Spleen (tissue), 11 donors: ENCODE data around the gene ALG14. TPM values are rescaled to one million over a fixed set of nuclear protein-coding genes. Genes with fewer than 3 reads are reported as not detected.

Experiments
- DNase-seq: peaks from one replicate; pipeline ENCODE4 v3.0.0-alpha.2; 2020
- H3K27ac ChIP-seq, 8 donors: fragments of 200-600 bp; sonication (generic) in 7 of 8; 1 replicate in 4 of 8; 2 replicates in 4 of 8; pipeline versions ENCODE4 v1.5.0 to v1.8.0; 2016 to 2021; ENCODE audit warnings: inconsistent platforms in 4 of 8, mild to moderate bottlenecking in 4 of 8, moderate library complexity in 1 of 8
- H3K27me3 ChIP-seq, 7 donors: fragments of 200-600 bp; sonication (generic) in 6 of 7; replicated peaks in 1 of 7; 1 replicate in 4 of 7; 2 replicates in 3 of 7; pipeline versions ENCODE4 v1.5.0 to v1.8.0; 2016 to 2021; ENCODE audit warnings: inconsistent platforms in 3 of 7, mild to moderate bottlenecking in 1 of 7
- H3K36me3 ChIP-seq, 6 donors: fragments of 200-600 bp; sonication (generic) in 5 of 6; 1 replicate in 4 of 6; 2 replicates in 2 of 6; pipeline versions ENCODE4 v1.5.0 to v1.8.0; 2016 to 2021; ENCODE audit warnings: inconsistent platforms in 2 of 6
- H3K4me1 ChIP-seq, 6 donors: fragments of 200-600 bp; sonication (generic) in 5 of 6; 1 replicate in 3 of 6; 2 replicates in 3 of 6; pipeline versions ENCODE4 v1.5.0 to v1.8.0; 2016 to 2021; ENCODE audit warnings: inconsistent platforms in 3 of 6
- H3K4me3 ChIP-seq, 8 donors: fragments of 200-600 bp; sonication (generic) in 7 of 8; 1 replicate in 4 of 8; 2 replicates in 4 of 8; pipeline versions ENCODE4 v1.5.0 to v1.8.0; 2016 to 2021; ENCODE audit warnings: inconsistent platforms in 4 of 8, mild to moderate bottlenecking in 4 of 8, moderate library complexity in 2 of 8
- H3K9me3 ChIP-seq, 8 donors: fragments of 200-600 bp; sonication (generic) in 7 of 8; 1 replicate in 4 of 8; 2 replicates in 4 of 8; pipeline versions ENCODE4 v1.5.0 to v1.8.0; 2016 to 2021; ENCODE audit warnings: inconsistent platforms in 4 of 8
- POLR2A ChIP-seq, 3 donors: fragments of 450-650 bp; IDR thresholded peaks; one replicate each; pipeline ENCODE4 v1.5.1; 2017; ENCODE audit warnings: antibody characterized with exemption in 3 of 3, mild to moderate bottlenecking in 1 of 3
- POLR2AphosphoS5 ChIP-seq, 3 donors: sonication (generic); formaldehyde crosslinking; IDR thresholded peaks; one replicate each; pipeline ENCODE4 v1.5.1; 2017; ENCODE audit warnings: antibody characterized with exemption in 3 of 3
- WGBS, 5 donors: extraction: QIAGEN DNeasy Blood & Tissue Kit in 3 of 5; methylation state at CpG; one replicate each; pipeline versions ENCODE4 v1.1.5 to v1.1.7; 2013 to 2018; 5-methylcytosine and 5-hydroxymethylcytosine counted together
- intact Hi-C: fragments of 100-400 bp; cut with DNase I; formaldehyde crosslinking; loops from one replicate; pipeline ENCODE4 v1.15.0; 2023; ENCODE audit warnings: low total_unique reads
- polyA plus RNA-seq, 3 donors: library from polyadenylated mRNA; stranded (reverse); fragments of 200-250 nt; gene quantifications; one replicate each; pipeline ENCODE4 v1.2.1, GENCODE V29; 2013
- total RNA-seq, 7 donors: library from RNA; depleted of rRNA in 3 of 7; stranded (reverse); fragments of >200 nt in 3 of 7; fragmentation: NEBNext Ultra II Directional in 4 of 7; extraction: Animal tissue kit (Norgen Biotek cat#: 25700) in 4 of 7; gene quantifications; one replicate each; pipeline versions ENCODE4 v1.1.0 to v1.2.1, GENCODE V29; 2016 to 2021
- TF ChIP-seq, protein P1 (sequence below), 11 experiments: fragments of 200-600 bp in 7 of 11; fragments of 450-650 bp in 4 of 11; sonication (generic) in 4 of 11; IDR thresholded peaks in 8 of 11; conservative IDR thresholded peaks in 3 of 11; 1 replicate in 7 of 11; 2 replicates in 4 of 11; pipeline versions ENCODE4 v1.4.0 to v1.8.0; 2016 to 2021; ENCODE audit warnings: antibody characterized with exemption in 11 of 11, inconsistent platforms in 4 of 11, mild to moderate bottlenecking in 1 of 11
- donor health status: healthy with polysubstance abuse.
- donor health status: DM: no; HTN: no; CAD: no; lungs with moderate emphysema.
- donor health status: DM: no; HTN: no; CAD: no.
- donor health status: Bipolar disorder and iron deficiency.
- donor health status: healthy.
- donor health status: DM: no; HTN: no; CAD: no.
- donor health status: DM: yes; HTN: yes; CAD: no.

Gene ALG14
- total and polyA plus RNA-seq, 10 donors, result 0.78 to 6.0 (median 1.2) TPM

DNA sequence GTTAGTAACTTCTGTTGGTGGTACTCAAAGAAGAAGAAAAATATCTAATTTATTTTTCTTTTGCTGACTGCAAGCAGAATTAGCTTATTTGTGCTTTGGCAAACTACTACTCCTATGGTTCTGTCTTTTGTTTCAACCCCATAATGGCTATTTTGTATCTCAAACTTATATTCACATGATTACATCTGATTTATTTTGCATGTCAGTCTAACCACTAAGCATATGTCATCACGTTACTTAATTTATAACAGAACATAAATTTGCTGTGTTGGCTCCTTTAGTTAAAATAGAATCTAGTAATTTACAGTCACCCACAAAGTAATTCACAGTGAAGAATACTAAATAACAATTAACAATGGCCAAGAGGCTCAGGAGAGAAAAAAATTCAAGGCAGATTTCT is 106.7 kb downstream of the ALG14 start:
- no peak for DNase-seq
- WGBS, 5 donors, result 67 to 83% (median 70%) methylated on average over 1 of the region's 1 CpG
- TF ChIP-seq POLR2A (IDR thresholded peaks at IDR 0.05) (no peak), POLR2AphosphoS5 (IDR thresholded peaks at IDR 0.05) (no peak)
- TF ChIP-seq, protein P1, sequence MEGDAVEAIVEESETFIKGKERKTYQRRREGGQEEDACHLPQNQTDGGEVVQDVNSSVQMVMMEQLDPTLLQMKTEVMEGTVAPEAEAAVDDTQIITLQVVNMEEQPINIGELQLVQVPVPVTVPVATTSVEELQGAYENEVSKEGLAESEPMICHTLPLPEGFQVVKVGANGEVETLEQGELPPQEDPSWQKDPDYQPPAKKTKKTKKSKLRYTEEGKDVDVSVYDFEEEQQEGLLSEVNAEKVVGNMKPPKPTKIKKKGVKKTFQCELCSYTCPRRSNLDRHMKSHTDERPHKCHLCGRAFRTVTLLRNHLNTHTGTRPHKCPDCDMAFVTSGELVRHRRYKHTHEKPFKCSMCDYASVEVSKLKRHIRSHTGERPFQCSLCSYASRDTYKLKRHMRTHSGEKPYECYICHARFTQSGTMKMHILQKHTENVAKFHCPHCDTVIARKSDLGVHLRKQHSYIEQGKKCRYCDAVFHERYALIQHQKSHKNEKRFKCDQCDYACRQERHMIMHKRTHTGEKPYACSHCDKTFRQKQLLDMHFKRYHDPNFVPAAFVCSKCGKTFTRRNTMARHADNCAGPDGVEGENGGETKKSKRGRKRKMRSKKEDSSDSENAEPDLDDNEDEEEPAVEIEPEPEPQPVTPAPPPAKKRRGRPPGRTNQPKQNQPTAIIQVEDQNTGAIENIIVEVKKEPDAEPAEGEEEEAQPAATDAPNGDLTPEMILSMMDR (IDR thresholded peaks at IDR 0.05 in 8 of 11, conservative IDR thresholded peaks at IDR 0.05 in 3 of 11), result no peak

DNA sequence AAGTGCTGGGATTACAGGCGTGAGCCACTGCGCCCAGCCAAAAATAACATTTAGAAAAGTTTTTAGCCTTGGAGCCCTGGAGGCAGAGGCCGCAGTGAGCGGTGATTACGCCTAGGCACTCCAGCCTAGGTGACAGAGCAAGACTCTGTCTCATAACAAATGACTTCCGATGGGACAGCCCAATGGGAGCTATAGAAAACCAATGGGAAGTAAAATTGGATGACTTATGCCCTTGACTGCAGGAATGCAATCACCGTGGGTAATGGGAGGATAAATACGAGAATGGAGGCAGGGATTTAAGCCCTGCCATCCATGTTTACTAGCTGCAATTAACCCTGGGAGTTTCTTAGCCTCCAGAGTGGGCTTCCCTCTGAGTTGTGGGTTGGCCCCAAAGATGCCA is 108.9 kb downstream of the ALG14 start:
- peak overlapping the region in 7 of 8 donors; percentile 75 to 89 (median 84) for H3K27ac ChIP-seq
- no peaks in the 10 kb centered on the region for H3K27me3 ChIP-seq
- TF ChIP-seq POLR2A (IDR thresholded peaks at IDR 0.05) (no peak), POLR2AphosphoS5 (IDR thresholded peaks at IDR 0.05) (no peak)
- TF ChIP-seq, protein P1 (IDR thresholded peaks at IDR 0.05 in 8 of 11, conservative IDR thresholded peaks at IDR 0.05 in 3 of 11), result no peak
- H3K36me3 ChIP-seq, result no peaks in the 10 kb centered on the region
- H3K9me3 ChIP-seq, result no peaks in the 10 kb centered on the region
- 70 to 82% (median 73%) methylated on average over 8 of the region's 8 CpGs for WGBS, 5 donors
- H3K4me1 ChIP-seq, result peaks cover 8 to 31% (median 23%) of the 10 kb centered on the region in 6 donors
- no peak for DNase-seq
- H3K4me3 ChIP-seq, result no peak overlapping the region
- intact Hi-C loops, result no loop called here

More for the DNA sequence above, 106.7 kb downstream of the ALG14 start:
- intact Hi-C loops, result no loop called here
- H3K27ac ChIP-seq, result no peak overlapping the region
- peaks cover 8 to 35% (median 26%) of the 10 kb centered on the region in 6 donors for H3K4me1 ChIP-seq
- no peaks in the 10 kb centered on the region for H3K36me3 ChIP-seq
- no peaks in the 10 kb centered on the region for H3K9me3 ChIP-seq
- H3K4me3 ChIP-seq, result no peak overlapping the region
- H3K27me3 ChIP-seq, result no peaks in the 10 kb centered on the region

DNA sequence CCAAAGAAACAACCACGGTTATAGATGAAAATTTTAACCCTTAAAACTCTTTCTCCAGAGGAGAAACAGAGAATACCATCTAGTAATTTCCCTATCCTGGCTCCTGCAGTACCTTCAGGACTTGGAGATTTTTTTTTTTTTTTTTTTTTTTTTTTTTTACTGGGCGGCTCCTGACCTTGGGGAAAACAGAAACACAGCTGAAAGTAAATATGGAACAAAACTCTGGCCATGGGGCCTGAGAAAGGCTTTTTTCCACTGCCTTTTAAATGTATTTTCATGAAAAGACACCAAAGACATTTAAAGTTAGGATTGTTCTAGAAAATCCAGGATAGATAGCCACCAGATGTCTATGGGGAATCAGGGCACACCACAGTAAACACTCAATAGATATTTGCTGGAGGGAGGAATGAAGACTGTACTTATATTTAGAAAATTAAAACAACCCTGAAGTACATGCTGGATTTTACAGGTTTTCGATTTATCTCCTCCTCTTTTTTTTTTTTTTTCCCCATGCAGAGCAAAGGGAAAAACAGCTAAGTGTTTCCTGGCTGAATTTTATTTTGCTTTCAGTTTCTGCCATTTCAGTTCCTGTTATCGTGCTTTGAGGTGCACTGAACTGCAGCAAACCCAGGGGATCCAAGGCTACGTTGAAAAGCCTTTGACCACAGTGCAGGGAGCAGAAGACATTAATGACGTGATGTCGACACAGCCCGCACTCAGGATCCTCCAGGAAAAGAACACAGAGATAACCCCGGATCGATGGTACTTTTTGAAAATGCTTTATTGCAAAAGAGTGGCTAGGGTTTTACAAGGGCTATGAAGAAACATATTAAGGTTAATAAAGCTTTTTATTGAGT is 110.1 kb downstream of the ALG14 start:
- Histone ChIP-seq H3K9me3 (no peaks in the 10 kb centered on the region), H3K4me1 (peaks cover 8 to 31% (median 23%) of the 10 kb centered on the region in 6 donors), H3K27me3 (no peaks in the 10 kb centered on the region), H3K27ac (peak overlapping the region; percentile 75 to 89 (median 84)), H3K4me3 (peak overlapping the region in 7 of 8 donors; percentile 4 to 67 (median 27)), H3K36me3 (no peaks in the 10 kb centered on the region)
- DNase-seq, result no peak
- TF ChIP-seq POLR2AphosphoS5 (IDR thresholded peaks at IDR 0.05), result peak in 1 of 3 donors; percentile 81
- no peak for TF ChIP-seq POLR2A (IDR thresholded peaks at IDR 0.05)
- 8 to 13% (median 10%) methylated on average over 10 of the region's 10 CpGs for WGBS, 5 donors
- intact Hi-C loops, result no loop called here

DNA sequence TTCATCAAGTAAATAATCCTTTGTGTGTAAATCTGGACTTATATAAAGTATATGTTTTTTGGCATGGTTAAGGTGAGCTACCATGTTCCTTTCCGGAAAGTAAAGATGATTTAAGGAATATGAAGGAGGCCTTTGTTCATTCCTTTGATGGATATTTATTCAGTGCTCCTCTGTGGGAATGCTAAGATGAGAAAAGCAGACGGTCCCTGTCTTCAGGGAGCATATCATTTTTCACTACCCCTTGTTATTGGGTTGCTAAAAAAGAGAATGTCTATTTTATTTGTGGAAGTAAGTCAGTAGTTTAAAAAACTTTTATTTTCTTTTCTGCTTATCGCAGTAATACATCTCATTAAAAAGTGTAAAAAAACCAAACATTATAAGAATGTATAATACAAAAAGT is 110.8 kb downstream of the ALG14 start:
- WGBS, 5 donors, result 84 to 94% (median 93%) methylated on average over 3 of the region's 3 CpGs
- Histone ChIP-seq H3K4me1 (peaks cover 8 to 31% (median 23%) of the 10 kb centered on the region in 6 donors), H3K27me3 (no peaks in the 10 kb centered on the region), H3K27ac (peak overlapping the region in 7 of 8 donors; percentile 75 to 89 (median 84)), H3K9me3 (no peaks in the 10 kb centered on the region), H3K36me3 (no peaks in the 10 kb centered on the region), H3K4me3 (peak overlapping the region in 1 of 8 donors; percentile 67)
- TF ChIP-seq POLR2A (IDR thresholded peaks at IDR 0.05) (no peak), POLR2AphosphoS5 (IDR thresholded peaks at IDR 0.05) (no peak)
- TF ChIP-seq, protein P1 (IDR thresholded peaks at IDR 0.05 in 8 of 11, conservative IDR thresholded peaks at IDR 0.05 in 3 of 11), result no peak
- intact Hi-C loops, result no loop called here
- no peak for DNase-seq
